Measurements from ENCODE around the gene IER2.

- no peak for TF ChIP-seq POLR2A (IDR thresholded peaks at IDR 0.05)
- no peak for TF ChIP-seq CTCF (IDR thresholded peaks at IDR 0.05)
Measured at GRCh38 chr19:13130886-13131490, 19.2 kb upstream of the IER2 start.

Data from adrenal gland (tissue), 5 donors.